ENCODE measurements around the gene MYEOV.

MYEOV gene

DNA sequence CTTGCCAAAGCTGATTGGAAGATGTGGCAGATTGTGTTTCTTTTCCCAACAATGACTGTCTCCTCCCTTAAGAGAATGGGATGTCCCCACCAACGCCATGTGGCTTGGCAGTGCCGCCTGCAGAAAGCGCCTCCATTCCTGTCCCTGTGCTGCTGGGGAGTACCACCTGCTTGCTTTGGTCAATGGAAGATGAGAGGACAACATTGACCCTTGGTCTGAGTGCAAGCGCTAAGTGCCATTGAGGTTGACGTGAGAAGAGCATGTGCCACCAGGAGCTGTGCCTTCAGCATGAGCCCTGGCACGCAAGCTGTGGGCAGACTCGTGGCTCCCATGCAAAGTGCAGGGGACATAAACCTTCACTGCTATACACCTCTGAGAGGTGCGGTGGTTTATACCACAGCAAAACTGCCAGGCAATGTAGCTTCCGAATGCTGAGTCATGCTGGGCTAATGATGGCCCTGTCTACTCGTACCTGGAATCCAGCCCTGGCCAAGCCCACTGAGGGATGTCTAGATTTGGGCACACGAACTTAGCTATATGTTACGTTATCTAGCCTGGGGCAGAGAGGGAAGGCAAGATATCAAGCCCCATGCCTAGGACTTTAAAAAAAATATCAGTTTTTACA, 41.9 kb downstream of the MYEOV start:
- Histone ChIP-seq H3K9me3 (ENCODE audit: insufficient read depth, low read length) (no peaks in the 10 kb centered on the region), H3K9ac (ENCODE audit: low read length) (no peak overlapping the region), H4K20me1 (ENCODE audit: insufficient read depth, low read length) (no peaks in the 10 kb centered on the region), H2AFZ (ENCODE audit: low read depth, low read length) (no peak overlapping the region), H3K4me3 (ENCODE audit: low read length) (no peak overlapping the region), H3K27me3 (ENCODE audit: low read depth, low read length) (0 out of 2 replicates have a peak, but pooled peaks cover 8% of the 10 kb centered on the region), H3K27ac (ENCODE audit: low read length) (no peak overlapping the region), H3K4me2 (ENCODE audit: low read length) (no peak overlapping the region), H3K36me3 (replicated peaks; ENCODE audit: low read depth, low read length) (no peaks in the 10 kb centered on the region), H3K4me1 (ENCODE audit: low read length) (peaks cover 13% of the 10 kb centered on the region), H3K79me2 (ENCODE audit: low read length) (no peaks in the 10 kb centered on the region)
- TF ChIP-seq EZH2phosphoT487 (IDR thresholded peaks at IDR 0.05; ENCODE audit: low read depth) = no peak
- TF ChIP-seq, protein P1, sequence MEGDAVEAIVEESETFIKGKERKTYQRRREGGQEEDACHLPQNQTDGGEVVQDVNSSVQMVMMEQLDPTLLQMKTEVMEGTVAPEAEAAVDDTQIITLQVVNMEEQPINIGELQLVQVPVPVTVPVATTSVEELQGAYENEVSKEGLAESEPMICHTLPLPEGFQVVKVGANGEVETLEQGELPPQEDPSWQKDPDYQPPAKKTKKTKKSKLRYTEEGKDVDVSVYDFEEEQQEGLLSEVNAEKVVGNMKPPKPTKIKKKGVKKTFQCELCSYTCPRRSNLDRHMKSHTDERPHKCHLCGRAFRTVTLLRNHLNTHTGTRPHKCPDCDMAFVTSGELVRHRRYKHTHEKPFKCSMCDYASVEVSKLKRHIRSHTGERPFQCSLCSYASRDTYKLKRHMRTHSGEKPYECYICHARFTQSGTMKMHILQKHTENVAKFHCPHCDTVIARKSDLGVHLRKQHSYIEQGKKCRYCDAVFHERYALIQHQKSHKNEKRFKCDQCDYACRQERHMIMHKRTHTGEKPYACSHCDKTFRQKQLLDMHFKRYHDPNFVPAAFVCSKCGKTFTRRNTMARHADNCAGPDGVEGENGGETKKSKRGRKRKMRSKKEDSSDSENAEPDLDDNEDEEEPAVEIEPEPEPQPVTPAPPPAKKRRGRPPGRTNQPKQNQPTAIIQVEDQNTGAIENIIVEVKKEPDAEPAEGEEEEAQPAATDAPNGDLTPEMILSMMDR (IDR thresholded peaks at IDR 0.05; ENCODE audit: low read depth, low read length) = no peak

DNA sequence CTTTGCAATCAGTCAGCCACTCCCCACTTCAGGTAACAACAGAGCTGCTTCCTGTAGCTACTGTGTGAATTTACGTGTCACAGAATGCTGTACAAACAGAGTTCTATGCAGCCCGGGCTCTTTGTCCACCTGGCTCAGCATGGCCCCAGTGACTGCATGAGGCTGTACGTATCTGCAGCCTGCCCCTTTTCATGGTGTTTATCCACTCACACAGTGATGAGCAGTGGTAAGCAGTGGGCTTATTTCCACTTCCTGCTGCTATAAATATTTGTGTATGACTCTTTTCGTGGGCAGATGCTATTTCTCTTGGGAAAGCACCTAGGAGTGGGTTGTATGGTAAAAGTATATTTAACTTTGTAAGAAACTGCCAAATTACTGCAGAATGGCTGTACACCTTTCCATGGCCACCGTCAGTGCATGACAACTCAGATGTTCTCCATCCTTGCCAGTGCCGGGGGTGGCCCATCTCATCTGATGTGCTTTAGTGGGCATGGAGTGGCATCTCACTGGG, 43.3 kb downstream of the MYEOV start:
- H3K79me2 ChIP-seq (ENCODE audit: low read length) = no peaks in the 10 kb centered on the region
- 0 out of 2 replicates have a peak, but pooled peaks cover 2% of the 10 kb centered on the region for H3K27me3 ChIP-seq (ENCODE audit: low read depth, low read length)
- peak overlapping the region; percentile 62 for H2AFZ ChIP-seq (ENCODE audit: low read depth, low read length)
- peaks cover 13% of the 10 kb centered on the region for H3K4me1 ChIP-seq (ENCODE audit: low read length)
- H3K4me2 ChIP-seq (ENCODE audit: low read length) = peak overlapping the region; percentile 71
- no peaks in the 10 kb centered on the region for H3K9me3 ChIP-seq (ENCODE audit: insufficient read depth, low read length)
- H3K36me3 ChIP-seq (replicated peaks; ENCODE audit: low read depth, low read length) = no peaks in the 10 kb centered on the region
- no peak overlapping the region; the same call in 1 of the 2 replicates for H3K9ac ChIP-seq (ENCODE audit: low read length)
- TF ChIP-seq, protein P1 (IDR thresholded peaks at IDR 0.05; ENCODE audit: low read depth, low read length) = no peak
- no peak for TF ChIP-seq EZH2phosphoT487 (IDR thresholded peaks at IDR 0.05; ENCODE audit: low read depth)
- no peaks in the 10 kb centered on the region for H4K20me1 ChIP-seq (ENCODE audit: insufficient read depth, low read length)
- peak overlapping the region; percentile 27 for H3K27ac ChIP-seq (ENCODE audit: low read length)
- H3K4me3 ChIP-seq (ENCODE audit: low read length) = peak overlapping the region; percentile 36

DNA sequence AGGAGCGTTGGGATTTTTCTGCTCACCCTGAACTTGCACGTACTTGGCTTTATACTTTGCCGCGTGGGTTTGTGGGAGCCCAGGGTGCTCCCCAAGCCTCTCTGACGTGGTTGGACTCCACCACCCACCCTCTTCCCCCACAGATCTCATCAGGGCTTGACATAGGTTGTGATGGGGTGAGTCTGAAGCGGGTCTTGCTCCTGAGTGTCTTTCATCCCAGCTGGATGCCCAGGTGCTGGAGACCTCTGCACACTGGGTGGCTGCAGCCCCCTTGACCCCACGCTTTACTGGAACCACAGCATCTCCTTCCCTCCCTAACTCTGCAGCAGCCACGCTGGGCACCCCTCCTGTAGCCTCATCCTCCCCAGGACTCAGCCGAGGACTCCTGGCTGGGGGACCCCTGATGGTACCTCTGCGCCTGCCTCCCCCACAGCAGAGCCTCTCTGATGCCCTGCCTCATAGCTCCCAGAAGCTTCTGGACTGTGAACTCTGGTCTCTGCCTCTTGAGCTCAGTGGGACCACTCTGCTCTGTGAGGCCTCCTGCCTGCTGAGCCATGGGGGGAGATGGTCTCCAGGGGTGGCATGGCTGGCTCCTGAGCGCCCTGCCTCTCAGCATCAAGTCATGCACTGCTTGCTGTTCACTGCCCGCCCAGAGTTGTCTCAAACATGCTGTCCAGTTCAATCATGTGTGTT, 45.2 kb downstream of the MYEOV start:
- Histone ChIP-seq H3K9me3 (ENCODE audit: insufficient read depth, low read length) (no peaks in the 10 kb centered on the region), H4K20me1 (ENCODE audit: insufficient read depth, low read length) (no peaks in the 10 kb centered on the region), H3K27me3 (ENCODE audit: low read depth, low read length) (no peaks in the 10 kb centered on the region), H2AFZ (ENCODE audit: low read depth, low read length) (no peak overlapping the region), H3K4me1 (ENCODE audit: low read length) (peaks cover 13% of the 10 kb centered on the region), H3K36me3 (replicated peaks; ENCODE audit: low read depth, low read length) (no peaks in the 10 kb centered on the region), H3K27ac (ENCODE audit: low read length) (no peak overlapping the region), H3K4me3 (ENCODE audit: low read length) (no peak overlapping the region), H3K79me2 (ENCODE audit: low read length) (no peaks in the 10 kb centered on the region), H3K9ac (ENCODE audit: low read length) (no peak overlapping the region), H3K4me2 (ENCODE audit: low read length) (no peak overlapping the region)
- TF ChIP-seq, protein P1 (IDR thresholded peaks at IDR 0.05; ENCODE audit: low read depth, low read length) = no peak
- TF ChIP-seq EZH2phosphoT487 (IDR thresholded peaks at IDR 0.05; ENCODE audit: low read depth) = no peak

DNA sequence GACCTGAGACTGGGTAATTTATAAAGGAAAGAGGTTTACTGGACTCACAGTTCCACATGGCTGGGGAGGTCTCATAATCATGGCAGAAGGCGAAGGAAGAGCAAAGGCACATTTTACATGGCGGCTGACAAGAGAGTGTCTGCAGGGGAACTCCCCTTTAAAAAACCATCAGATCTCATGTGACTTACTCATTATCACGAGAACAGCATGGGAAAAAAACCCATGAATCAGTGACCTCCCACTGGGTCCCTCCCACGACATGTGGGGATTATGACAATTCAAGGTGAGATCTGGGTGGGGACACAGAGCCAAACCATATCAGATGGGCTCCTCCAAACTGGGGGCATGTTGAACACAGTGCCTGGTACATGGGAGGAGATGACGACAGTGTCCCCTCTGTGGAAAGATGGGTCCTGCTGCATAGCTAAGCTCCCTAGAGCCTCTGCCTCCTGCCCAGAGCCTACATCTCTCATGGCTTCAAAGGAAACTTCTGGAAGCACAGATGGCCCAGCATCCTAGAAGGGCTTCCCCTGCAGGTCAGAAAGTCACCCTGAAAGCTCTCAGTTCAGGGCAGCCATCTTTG, 46.1 kb downstream of the MYEOV start:
- H3K27ac ChIP-seq (ENCODE audit: low read length) = no peak overlapping the region
- no peak for TF ChIP-seq EZH2phosphoT487 (IDR thresholded peaks at IDR 0.05; ENCODE audit: low read depth)
- TF ChIP-seq, protein P1 (IDR thresholded peaks at IDR 0.05; ENCODE audit: low read depth, low read length) = no peak
- no peak overlapping the region for H3K9ac ChIP-seq (ENCODE audit: low read length)
- H3K9me3 ChIP-seq (ENCODE audit: insufficient read depth, low read length) = no peaks in the 10 kb centered on the region
- H3K4me2 ChIP-seq (ENCODE audit: low read length) = no peak overlapping the region
- H3K4me3 ChIP-seq (ENCODE audit: low read length) = no peak overlapping the region
- no peaks in the 10 kb centered on the region for H3K36me3 ChIP-seq (replicated peaks; ENCODE audit: low read depth, low read length)
- no peaks in the 10 kb centered on the region for H3K27me3 ChIP-seq (ENCODE audit: low read depth, low read length)
- H2AFZ ChIP-seq (ENCODE audit: low read depth, low read length) = no peak overlapping the region
- peaks cover 13% of the 10 kb centered on the region for H3K4me1 ChIP-seq (ENCODE audit: low read length)
- H3K79me2 ChIP-seq (ENCODE audit: low read length) = no peaks in the 10 kb centered on the region
- H4K20me1 ChIP-seq (ENCODE audit: insufficient read depth, low read length) = no peaks in the 10 kb centered on the region

All from OCI-LY3 (cell line).